Stimulated activated naive CD4-positive, alpha-beta T cell (primary cell): ENCODE data around the gene CLPSL1.

Experiments
- DNase-seq, 6 experiments: peaks; one replicate each; lab custom pipeline; 2025; lab: John Stamatoyannopoulos, UW

The CLPSL1 gene

GRCh38 chr6:35795453-35796071 lies 14.7 kb downstream of the CLPSL1 start:
- DNase-seq, result no peak

- DNase-seq, result no peak
Measured at GRCh38 chr6:35796236-35796635, 15.4 kb downstream of the CLPSL1 start.

GRCh38 chr6:35797837-35798526 lies 17.2 kb downstream of the CLPSL1 start:
- DNase-seq, result no peak

DNA sequence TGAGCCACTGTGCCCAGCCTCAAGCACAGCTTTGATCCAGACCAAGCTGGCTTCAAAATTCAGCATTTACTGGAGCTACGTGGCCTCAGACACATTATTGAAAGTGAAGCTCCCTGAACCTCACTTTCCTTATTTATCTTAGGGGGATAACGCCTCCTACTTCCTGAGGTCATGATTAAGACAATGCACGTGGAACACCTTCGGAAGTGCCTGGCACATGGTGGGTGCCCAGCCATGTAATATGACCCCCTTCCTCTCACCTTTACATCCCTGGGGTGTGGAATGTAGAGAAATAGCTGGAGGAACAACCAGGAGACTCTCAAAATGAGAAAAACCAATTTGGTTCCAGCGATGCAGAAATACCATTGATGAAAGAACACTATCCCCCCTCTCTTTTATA lies 17.9 kb downstream of the CLPSL1 start:
- no peak for DNase-seq

GRCh38 chr6:35801148-35801547 lies 20.3 kb downstream of the CLPSL1 start:
- no peak for DNase-seq

DNA sequence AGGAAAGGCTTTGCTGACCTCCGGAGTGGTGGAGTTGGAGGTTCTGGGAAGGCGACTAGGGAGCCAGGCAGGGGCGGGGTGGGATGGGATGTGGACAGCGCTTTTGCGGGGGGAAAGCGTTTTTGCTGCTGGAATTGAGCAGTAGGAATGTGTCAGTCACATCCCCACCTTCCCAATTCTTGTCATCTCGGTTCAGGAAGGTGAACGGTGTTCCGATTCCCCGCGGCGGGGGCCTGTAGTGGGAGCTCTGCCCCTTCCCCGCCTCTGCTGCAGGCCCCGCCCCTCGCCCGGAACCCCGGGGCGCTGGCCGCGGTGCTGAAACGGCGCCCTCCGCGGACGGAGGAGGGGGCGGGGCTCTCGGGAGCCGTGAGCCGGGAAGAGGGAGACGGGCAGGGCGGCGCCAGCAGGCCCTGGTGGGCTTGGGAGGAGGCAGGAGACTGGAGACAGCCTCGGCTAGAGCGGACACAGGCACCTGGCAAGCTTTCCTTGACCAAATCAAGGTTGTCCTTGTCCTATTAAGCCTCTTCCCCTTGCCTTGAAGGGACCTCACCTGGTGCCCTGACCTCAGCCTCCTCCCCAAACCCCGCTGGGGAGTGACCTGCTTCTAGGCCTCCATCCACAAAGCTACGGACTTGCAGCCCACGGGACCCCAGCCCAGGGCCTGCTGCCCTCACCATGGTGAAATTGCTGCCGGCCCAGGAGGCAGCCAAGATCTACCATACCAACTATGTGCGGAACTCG lies 24.3 kb downstream of the CLPSL1 start, which contains the start of gene LHFPL5:
LHFPL5 (plus strand) TSS at position 357 of the 741 bp plus-strand sequence; CDS start at position 676, 319 bp downstream.
- peak in 4 of 6 experiments; percentile 9 to 50 (median 30) for DNase-seq

DNA sequence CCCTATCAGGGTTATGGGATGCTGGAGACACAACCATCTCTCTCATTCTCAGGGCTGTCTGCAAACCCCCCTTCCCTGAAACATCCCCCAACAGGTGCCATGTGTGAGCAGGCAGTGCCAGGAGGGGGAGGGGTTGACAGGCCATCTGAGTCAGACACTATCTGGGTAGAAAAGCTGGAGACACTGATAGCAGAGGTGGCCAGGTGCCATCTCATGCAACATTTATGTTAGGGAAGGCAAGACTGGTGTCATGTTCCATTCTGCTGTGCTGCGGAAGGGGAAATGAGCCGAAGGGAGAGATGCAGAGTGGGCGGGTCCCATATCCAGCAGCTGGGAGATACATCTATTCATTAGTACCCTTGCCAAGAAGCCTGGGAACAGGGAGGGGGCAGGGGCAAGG lies 27.9 kb downstream of the CLPSL1 start:
- DNase-seq, result no peak

GRCh38 chr6:35809809-35810208 lies 29.0 kb downstream of the CLPSL1 start:
- DNase-seq, result no peak

DNA sequence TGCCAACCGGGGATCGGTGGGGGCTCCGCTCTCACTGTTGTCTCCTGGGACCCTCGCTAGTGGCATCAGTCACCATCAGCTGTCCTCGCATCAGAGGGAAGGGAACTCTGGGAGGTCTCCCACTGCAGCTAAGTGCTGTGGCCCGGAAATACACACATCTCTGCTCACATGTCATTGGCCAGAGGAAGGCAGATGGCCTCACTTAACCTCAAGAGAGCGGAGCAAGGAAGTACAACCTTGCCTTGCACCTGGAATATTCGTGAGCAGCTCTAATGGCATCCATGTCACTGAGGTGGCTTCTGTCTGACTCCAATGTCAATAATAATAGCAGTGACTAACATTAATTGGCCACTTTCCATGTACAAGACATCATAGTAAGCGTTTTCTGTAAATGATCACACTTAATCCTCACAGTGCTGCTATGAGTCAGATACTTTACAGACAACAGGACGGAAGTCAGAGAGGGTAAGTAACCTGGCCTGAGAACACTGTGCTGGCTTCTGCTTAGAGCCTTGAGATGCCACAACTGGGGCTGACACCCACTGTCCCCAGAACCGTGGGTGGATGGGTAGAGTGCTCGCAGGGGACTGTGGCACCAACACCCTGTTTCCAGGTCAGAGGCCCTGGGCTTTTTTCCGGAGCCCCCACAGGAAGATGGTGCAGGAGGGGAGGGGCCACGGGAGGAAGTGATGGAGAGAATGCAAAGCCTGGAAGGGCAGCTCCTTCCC lies 30.3 kb downstream of the CLPSL1 start:
- DNase-seq, result no peak

- DNase-seq, result no peak
Measured at GRCh38 chr6:35811699-35811995, 30.8 kb downstream of the CLPSL1 start.

GRCh38 chr6:35817515-35817914 lies 36.7 kb downstream of the CLPSL1 start:
- DNase-seq, result no peak

- DNase-seq, result no peak
Measured at GRCh38 chr6:35823601-35824000, 42.8 kb downstream of the CLPSL1 start.

DNA sequence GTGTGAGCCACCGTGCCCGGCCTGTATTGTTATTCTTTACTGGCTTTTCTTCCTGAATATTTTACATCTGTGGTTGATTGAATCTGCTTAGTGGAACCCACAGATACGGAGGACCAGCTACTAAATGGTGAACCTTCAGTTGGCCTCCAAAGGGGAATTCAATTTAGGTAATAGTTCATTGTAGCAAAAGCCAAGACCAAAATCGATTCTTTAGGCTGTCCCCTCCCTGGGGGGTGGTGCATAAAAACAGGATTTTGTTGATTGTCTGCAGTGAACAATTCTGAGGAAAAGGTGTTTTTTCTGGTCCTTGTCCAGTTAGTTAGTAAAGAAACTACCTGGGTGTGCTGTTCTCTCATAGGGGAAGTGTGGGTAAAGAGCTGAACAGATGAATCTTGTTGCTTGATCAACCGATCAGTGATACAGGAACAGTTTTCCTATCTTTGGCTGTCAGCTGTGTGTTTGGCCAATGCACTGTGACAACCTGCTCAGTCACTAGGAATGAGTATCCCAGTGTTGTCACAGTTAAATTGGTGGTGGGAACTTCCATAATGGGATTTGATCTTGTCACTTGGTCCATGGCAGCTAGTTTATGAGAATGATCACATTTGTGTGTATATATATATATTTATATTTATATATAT lies 43.9 kb downstream of the CLPSL1 start:
- DNase-seq, result no peak

GRCh38 chr6:35829306-35829705 lies 48.5 kb downstream of the CLPSL1 start:
- no peak for DNase-seq

DNA sequence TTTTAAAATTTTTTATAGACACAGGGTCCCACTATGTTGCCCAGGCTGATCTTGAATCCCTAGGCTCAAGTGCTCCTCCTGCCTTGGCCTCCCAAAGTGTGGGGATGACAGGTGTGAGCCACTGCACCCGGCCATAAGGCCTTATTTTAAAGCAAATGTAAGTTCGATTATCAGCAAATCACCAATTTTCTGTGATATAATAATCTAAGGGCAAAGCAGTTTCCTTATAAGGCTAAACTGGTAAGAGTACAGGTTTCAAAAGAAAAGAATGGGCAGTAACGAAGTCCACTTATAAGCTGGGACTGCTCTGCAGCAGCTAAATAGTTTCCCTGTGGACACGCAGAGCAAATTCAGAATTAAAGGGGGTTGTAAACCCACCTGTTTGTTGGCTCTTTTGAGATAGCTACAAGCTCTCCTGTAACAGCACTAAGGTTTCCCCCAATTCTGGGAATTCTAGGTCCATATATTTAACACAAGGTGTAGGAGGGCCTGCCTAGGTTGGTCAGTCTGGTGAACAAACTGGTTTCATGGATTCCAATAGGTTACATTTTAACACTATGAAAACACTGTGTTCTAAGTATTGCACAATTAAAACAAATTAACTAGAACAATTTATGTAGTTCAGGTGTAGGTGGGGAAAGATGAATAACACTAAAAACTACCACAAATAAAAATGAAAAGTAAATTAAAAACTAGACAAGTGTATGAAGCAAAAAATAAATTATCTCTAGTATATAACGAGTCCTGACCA lies 50.6 kb downstream of the CLPSL1 start:
- DNase-seq, result no peak

DNA sequence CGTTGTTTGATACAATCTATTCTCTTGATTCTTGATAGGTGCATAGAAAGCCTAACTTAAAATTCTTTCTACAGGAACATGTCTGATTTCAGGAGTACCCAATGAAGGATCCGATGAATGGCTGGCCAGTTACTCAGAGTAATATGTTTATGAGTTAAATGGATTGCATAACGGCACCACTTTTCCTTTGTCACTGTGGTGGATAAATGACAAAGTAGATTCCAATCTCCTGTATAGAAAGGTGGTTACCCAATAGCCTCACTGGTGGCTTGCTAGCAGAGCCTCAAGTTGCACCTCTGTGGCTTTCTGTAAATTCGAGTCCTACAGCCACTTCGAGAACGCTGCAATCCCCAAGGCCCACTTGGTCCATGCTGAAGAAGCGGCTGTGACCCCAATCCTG lies 52.7 kb downstream of the CLPSL1 start:
- no peak for DNase-seq
